ENCODE measurements around the gene ARHGEF5.

Gene ARHGEF5

GRCh38 chr7:144403102-144403501 lies 47.9 kb downstream of the ARHGEF5 start:
- no peak for DNase-seq
- Histone ChIP-seq H3K4me3 (no peak overlapping the region), H3K27ac (no peak overlapping the region), H3K4me1 (peaks cover 0 to 7% (median 5%) of the 10 kb centered on the region in 4 donors), H3K36me3 (no peaks in the 10 kb centered on the region), H3K9me3 (no peaks in the 10 kb centered on the region), H3K27me3 (peaks cover 0 to 10% of the 10 kb centered on the region in 2 donors)
- TF ChIP-seq, protein P1, sequence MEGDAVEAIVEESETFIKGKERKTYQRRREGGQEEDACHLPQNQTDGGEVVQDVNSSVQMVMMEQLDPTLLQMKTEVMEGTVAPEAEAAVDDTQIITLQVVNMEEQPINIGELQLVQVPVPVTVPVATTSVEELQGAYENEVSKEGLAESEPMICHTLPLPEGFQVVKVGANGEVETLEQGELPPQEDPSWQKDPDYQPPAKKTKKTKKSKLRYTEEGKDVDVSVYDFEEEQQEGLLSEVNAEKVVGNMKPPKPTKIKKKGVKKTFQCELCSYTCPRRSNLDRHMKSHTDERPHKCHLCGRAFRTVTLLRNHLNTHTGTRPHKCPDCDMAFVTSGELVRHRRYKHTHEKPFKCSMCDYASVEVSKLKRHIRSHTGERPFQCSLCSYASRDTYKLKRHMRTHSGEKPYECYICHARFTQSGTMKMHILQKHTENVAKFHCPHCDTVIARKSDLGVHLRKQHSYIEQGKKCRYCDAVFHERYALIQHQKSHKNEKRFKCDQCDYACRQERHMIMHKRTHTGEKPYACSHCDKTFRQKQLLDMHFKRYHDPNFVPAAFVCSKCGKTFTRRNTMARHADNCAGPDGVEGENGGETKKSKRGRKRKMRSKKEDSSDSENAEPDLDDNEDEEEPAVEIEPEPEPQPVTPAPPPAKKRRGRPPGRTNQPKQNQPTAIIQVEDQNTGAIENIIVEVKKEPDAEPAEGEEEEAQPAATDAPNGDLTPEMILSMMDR (IDR thresholded peaks at IDR 0.05), result no peak
- intact Hi-C loops (cut with DNase I; ENCODE audit: low total_unique reads), result no loop called here

DNA sequence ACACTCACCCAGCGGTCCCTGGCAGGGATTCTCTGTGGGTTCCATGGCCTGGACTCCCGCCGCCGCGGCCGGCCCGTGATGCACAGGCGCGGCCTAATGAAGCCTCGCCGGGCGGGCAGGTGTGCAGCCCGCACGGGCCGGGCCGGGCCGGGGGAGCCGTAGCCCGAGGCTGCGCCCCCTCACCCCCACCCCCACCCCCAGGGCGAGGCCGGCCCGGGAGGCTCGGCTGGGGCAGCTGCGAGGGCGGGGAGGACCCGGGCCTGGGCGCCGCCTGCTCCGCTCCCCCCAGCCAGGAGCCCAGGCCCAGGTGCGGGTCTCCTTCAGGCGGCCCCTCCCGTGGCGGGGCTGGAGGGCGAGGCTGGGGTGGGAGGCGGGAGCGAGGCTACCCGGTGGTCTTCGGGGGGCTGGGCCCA lies 48.5 kb downstream of the ARHGEF5 start, which contains the start of gene NOBOX:
Gene NOBOX, minus strand, starts transcription at position 45 of the 413 bp plus-strand sequence.
- Histone ChIP-seq H3K4me1 (peaks cover 0 to 7% (median 5%) of the 10 kb centered on the region in 4 donors), H3K27me3 (peaks cover 0 to 10% of the 10 kb centered on the region in 2 donors), H3K27ac (no peak within 1 kb of the TSS), H3K9me3 (no peaks in the 10 kb centered on the region), H3K4me3 (no peak within 1 kb of the TSS), H3K36me3 (no peaks in the 10 kb centered on the region)
- no peak for DNase-seq
- intact Hi-C loops (cut with DNase I; ENCODE audit: low total_unique reads), result no loop called here
- TF ChIP-seq, protein P1 (IDR thresholded peaks at IDR 0.05), result no peak

DNA sequence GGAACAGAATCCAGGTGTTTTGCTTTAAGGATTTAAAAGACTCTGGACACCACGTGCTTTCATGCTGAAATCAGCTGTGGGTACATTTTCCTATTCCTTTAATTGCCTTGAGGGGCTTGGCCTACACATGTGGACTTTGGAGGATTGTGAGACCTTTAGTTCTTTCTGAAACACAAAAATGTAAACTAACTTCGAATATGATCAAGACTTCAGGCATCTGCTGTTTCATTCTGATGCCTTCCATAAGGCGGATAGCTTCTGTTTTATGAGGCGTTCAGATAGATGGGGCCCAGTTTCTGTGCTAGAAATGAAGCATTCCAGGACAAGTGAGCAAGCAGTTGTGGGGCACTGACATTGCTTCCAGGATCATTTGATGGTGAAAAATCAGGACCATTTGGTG lies 49.7 kb downstream of the ARHGEF5 start:
- no peak overlapping the region for H3K4me3 ChIP-seq
- peaks cover 0 to 7% (median 5%) of the 10 kb centered on the region in 4 donors for H3K4me1 ChIP-seq
- H3K36me3 ChIP-seq, result no peaks in the 10 kb centered on the region
- TF ChIP-seq, protein P1 (IDR thresholded peaks at IDR 0.05), result no peak
- no peak for DNase-seq
- peaks cover 0 to 10% of the 10 kb centered on the region in 2 donors for H3K27me3 ChIP-seq
- no peak overlapping the region for H3K27ac ChIP-seq
- intact Hi-C loops (cut with DNase I; ENCODE audit: low total_unique reads), result no loop called here
- no peaks in the 10 kb centered on the region for H3K9me3 ChIP-seq

- Histone ChIP-seq H3K4me1 (peaks cover 0 to 7% (median 5%) of the 10 kb centered on the region in 4 donors), H3K27ac (no peak overlapping the region), H3K27me3 (peaks cover 0 to 6% of the 10 kb centered on the region in 2 donors), H3K4me3 (no peak overlapping the region), H3K36me3 (no peaks in the 10 kb centered on the region), H3K9me3 (no peaks in the 10 kb centered on the region)
- intact Hi-C loops (cut with DNase I; ENCODE audit: low total_unique reads), result no loop called here
- no peak for DNase-seq
- TF ChIP-seq, protein P1 (IDR thresholded peaks at IDR 0.05), result no peak
Observed at GRCh38 chr7:144407266-144407931, 52.2 kb downstream of the ARHGEF5 start.

GRCh38 chr7:144408121-144408520 lies 52.9 kb downstream of the ARHGEF5 start:
- no peaks in the 10 kb centered on the region for H3K36me3 ChIP-seq
- H3K27ac ChIP-seq, result no peak overlapping the region
- TF ChIP-seq, protein P1 (IDR thresholded peaks at IDR 0.05), result no peak
- H3K27me3 ChIP-seq, result peaks cover 0 to 5% of the 10 kb centered on the region in 2 donors
- no peak for DNase-seq
- peaks cover 0 to 7% (median 5%) of the 10 kb centered on the region in 4 donors for H3K4me1 ChIP-seq
- H3K9me3 ChIP-seq, result no peaks in the 10 kb centered on the region
- intact Hi-C loops (cut with DNase I; ENCODE audit: low total_unique reads), result no loop called here
- H3K4me3 ChIP-seq, result no peak overlapping the region
